ENCODE results near the gene TPPP3.
"Not testable (repeated sequence)": the region's sequence is repeated elsewhere in the genome, so short reads cannot be mapped to it uniquely, and the experiment has no call there.

Gene TPPP3

GRCh38 chr16:67378642-67379041, 14.7 kb downstream of the TPPP3 start:
- Mint-ChIP-seq H3K36me3 (no peaks in the 10 kb centered on the region), H3K27ac (no peak overlapping the region)

GRCh38 chr16:67376012-67376411, 17.3 kb downstream of the TPPP3 start:
- H3K27ac Mint-ChIP-seq; H3K4me3 Mint-ChIP-seq; H3K9me3 Mint-ChIP-seq; H3K27me3 Mint-ChIP-seq; H3K36me3 Mint-ChIP-seq; H3K4me1 Mint-ChIP-seq; DNase-seq (ENCODE audit: low spot score in 2 of 2); ATAC-seq (ENCODE audit: low read depth): not testable (repeated sequence)

More at GRCh38 chr16:67378642-67379041, 14.7 kb downstream of the TPPP3 start:
- Mint-ChIP-seq H3K27me3 (no peaks in the 10 kb centered on the region), H3K9me3 (no peaks in the 10 kb centered on the region), H3K4me3 (no peak overlapping the region), H3K4me1 (no peaks in the 10 kb centered on the region)
- ATAC-seq (ENCODE audit: low read depth) = no peak
- DNase-seq (ENCODE audit: low spot score in 2 of 2) = no peak

GRCh38 chr16:67372664-67373063, 20.6 kb downstream of the TPPP3 start:
- ATAC-seq (ENCODE audit: low read depth) = no peak
- DNase-seq (ENCODE audit: low spot score in 2 of 2) = no peak
- Mint-ChIP-seq H3K4me3 (no peak overlapping the region), H3K27me3 (no peaks in the 10 kb centered on the region), H3K9me3 (no peaks in the 10 kb centered on the region), H3K36me3 (no peaks in the 10 kb centered on the region), H3K27ac (no peak overlapping the region), H3K4me1 (no peaks in the 10 kb centered on the region)

- ATAC-seq (ENCODE audit: low read depth) = no peak
- Mint-ChIP-seq H3K4me3 (no peak overlapping the region), H3K36me3 (no peaks in the 10 kb centered on the region), H3K4me1 (peaks cover 2% of the 10 kb centered on the region), H3K9me3 (no peaks in the 10 kb centered on the region), H3K27me3 (no peaks in the 10 kb centered on the region), H3K27ac (no peak overlapping the region)
- DNase-seq (ENCODE audit: low spot score in 2 of 2) = no peak
These were observed 22.6 kb downstream of the TPPP3 start for GRCh38 chr16:67370661-67371060.

GRCh38 chr16:67364600-67365235, 28.6 kb downstream of the TPPP3 start:
- no peak for DNase-seq (ENCODE audit: low spot score in 2 of 2)
- H3K4me1 Mint-ChIP-seq = peaks cover 10% of the 10 kb centered on the region
- H3K27ac Mint-ChIP-seq = peak overlapping the region; percentile 83
- peak; percentile 78 for ATAC-seq (ENCODE audit: low read depth)
- H3K9me3 Mint-ChIP-seq = no peaks in the 10 kb centered on the region
- H3K4me3 Mint-ChIP-seq = no peak overlapping the region
- no peaks in the 10 kb centered on the region for H3K36me3 Mint-ChIP-seq
- no peaks in the 10 kb centered on the region for H3K27me3 Mint-ChIP-seq

GRCh38 chr16:67361038-67361437, 32.3 kb downstream of the TPPP3 start:
- no peak for ATAC-seq (ENCODE audit: low read depth)
- peaks cover 5% of the 10 kb centered on the region for H3K27me3 Mint-ChIP-seq
- no peak for DNase-seq (ENCODE audit: low spot score in 2 of 2)
- no peaks in the 10 kb centered on the region for H3K9me3 Mint-ChIP-seq
- H3K36me3 Mint-ChIP-seq = no peaks in the 10 kb centered on the region
- no peak overlapping the region for H3K27ac Mint-ChIP-seq
- H3K4me3 Mint-ChIP-seq = no peak overlapping the region
- peaks cover 10% of the 10 kb centered on the region for H3K4me1 Mint-ChIP-seq

GRCh38 chr16:67359540-67360269, 33.6 kb downstream of the TPPP3 start:
- ATAC-seq (ENCODE audit: low read depth); H3K4me1 Mint-ChIP-seq; DNase-seq (ENCODE audit: low spot score in 2 of 2); H3K9me3 Mint-ChIP-seq; H3K36me3 Mint-ChIP-seq; H3K27ac Mint-ChIP-seq; H3K4me3 Mint-ChIP-seq; H3K27me3 Mint-ChIP-seq: not testable (repeated sequence)

GRCh38 chr16:67357561-67357960, 35.7 kb downstream of the TPPP3 start:
- peaks cover 8% of the 10 kb centered on the region for H3K27me3 Mint-ChIP-seq
- H3K4me3 Mint-ChIP-seq = no peak overlapping the region
- no peak overlapping the region for H3K27ac Mint-ChIP-seq
- no peaks in the 10 kb centered on the region for H3K36me3 Mint-ChIP-seq
- ATAC-seq (ENCODE audit: low read depth) = no peak
- no peaks in the 10 kb centered on the region for H3K9me3 Mint-ChIP-seq
- DNase-seq (ENCODE audit: low spot score in 2 of 2) = no peak
- no peaks in the 10 kb centered on the region for H3K4me1 Mint-ChIP-seq

GRCh38 chr16:67356396-67356795, 36.9 kb downstream of the TPPP3 start:
- no peak overlapping the region for H3K4me3 Mint-ChIP-seq
- H3K4me1 Mint-ChIP-seq = no peaks in the 10 kb centered on the region
- no peak overlapping the region for H3K27ac Mint-ChIP-seq
- peaks cover 8% of the 10 kb centered on the region for H3K27me3 Mint-ChIP-seq
- no peak for ATAC-seq (ENCODE audit: low read depth)
- DNase-seq (ENCODE audit: low spot score in 2 of 2) = no peak
- H3K9me3 Mint-ChIP-seq = no peaks in the 10 kb centered on the region
- no peaks in the 10 kb centered on the region for H3K36me3 Mint-ChIP-seq

GRCh38 chr16:67352463-67352862, 40.8 kb downstream of the TPPP3 start:
- not testable (repeated sequence) for ATAC-seq (ENCODE audit: low read depth); H3K4me3 Mint-ChIP-seq; H3K27me3 Mint-ChIP-seq; H3K27ac Mint-ChIP-seq; H3K4me1 Mint-ChIP-seq; H3K36me3 Mint-ChIP-seq; DNase-seq (ENCODE audit: low spot score in 2 of 2); H3K9me3 Mint-ChIP-seq

- H3K4me1 Mint-ChIP-seq = no peaks in the 10 kb centered on the region
- no peaks in the 10 kb centered on the region for H3K36me3 Mint-ChIP-seq
These were observed 43.0 kb downstream of the TPPP3 start for GRCh38 chr16:67350324-67350723.

GRCh38 chr16:67349172-67349571, 44.1 kb downstream of the TPPP3 start:
- no peak overlapping the region for H3K4me3 Mint-ChIP-seq
- ATAC-seq (ENCODE audit: low read depth) (peak; percentile 79), DNase-seq (ENCODE audit: low spot score in 2 of 2) (peak in 1 of 2 donors; percentile 43)
- H3K27ac Mint-ChIP-seq = no peak overlapping the region
- no peaks in the 10 kb centered on the region for H3K4me1 Mint-ChIP-seq
- no peaks in the 10 kb centered on the region for H3K36me3 Mint-ChIP-seq
- no peaks in the 10 kb centered on the region for H3K27me3 Mint-ChIP-seq
- H3K9me3 Mint-ChIP-seq = no peaks in the 10 kb centered on the region

More at GRCh38 chr16:67350324-67350723, 43.0 kb downstream of the TPPP3 start:
- H3K27me3 Mint-ChIP-seq = no peaks in the 10 kb centered on the region
- ATAC-seq (ENCODE audit: low read depth) (no peak), DNase-seq (ENCODE audit: low spot score in 2 of 2) (no peak)
- H3K4me3 Mint-ChIP-seq = no peak overlapping the region
- no peaks in the 10 kb centered on the region for H3K9me3 Mint-ChIP-seq
- H3K27ac Mint-ChIP-seq = no peak overlapping the region

- Mint-ChIP-seq H3K27me3 (peaks cover 3% of the 10 kb centered on the region), H3K27ac (no peak overlapping the region), H3K4me1 (no peaks in the 10 kb centered on the region), H3K9me3 (no peaks in the 10 kb centered on the region), H3K4me3 (no peak overlapping the region), H3K36me3 (no peaks in the 10 kb centered on the region)
- DNase-seq (ENCODE audit: low spot score in 2 of 2) = no peak
- ATAC-seq (ENCODE audit: low read depth) = no peak
These were observed 47.0 kb downstream of the TPPP3 start for GRCh38 chr16:67346341-67346740.

- DNase-seq (ENCODE audit: low spot score in 2 of 2) = no peak
- Mint-ChIP-seq H3K36me3 (no peaks in the 10 kb centered on the region), H3K4me1 (no peaks in the 10 kb centered on the region), H3K4me3 (no peak overlapping the region), H3K27me3 (peaks cover 3% of the 10 kb centered on the region), H3K9me3 (no peaks in the 10 kb centered on the region), H3K27ac (no peak overlapping the region)
- ATAC-seq (ENCODE audit: low read depth) = no peak
These were observed 47.9 kb downstream of the TPPP3 start for GRCh38 chr16:67345401-67345800.

GRCh38 chr16:67342616-67343015, 50.7 kb downstream of the TPPP3 start:
- H3K27me3 Mint-ChIP-seq = peaks cover 3% of the 10 kb centered on the region
- no peak overlapping the region for H3K4me3 Mint-ChIP-seq
- no peak overlapping the region for H3K27ac Mint-ChIP-seq
- no peaks in the 10 kb centered on the region for H3K4me1 Mint-ChIP-seq
- no peak for DNase-seq (ENCODE audit: low spot score in 2 of 2)
- H3K36me3 Mint-ChIP-seq = no peaks in the 10 kb centered on the region
- no peak for ATAC-seq (ENCODE audit: low read depth)
- no peaks in the 10 kb centered on the region for H3K9me3 Mint-ChIP-seq
